Fibroblast of pulmonary artery (primary cell): Measurements from ENCODE around the gene NR2F6.

Source experiments
- DNase-seq: peaks from one replicate; pipeline ENCODE4 v3.0.0-alpha.2; 2010; ENCODE audit warnings: low read depth
- H3K4me3 ChIP-seq: replicated peaks from 2 replicates; pipeline ENCODE4 v1.5.1; 2011; ENCODE audit warnings: low read depth, mild to moderate bottlenecking, control low read depth, low read length, moderate library complexity
- TF ChIP-seq, protein P1 (sequence below): IDR thresholded peaks from 2 replicates; pipeline ENCODE4 v1.5.1; 2011; ENCODE audit warnings: mild to moderate bottlenecking, control low read depth, low read length, inconsistent platforms; ENCODE audit errors: missing control alignments

NR2F6 gene

DNA sequence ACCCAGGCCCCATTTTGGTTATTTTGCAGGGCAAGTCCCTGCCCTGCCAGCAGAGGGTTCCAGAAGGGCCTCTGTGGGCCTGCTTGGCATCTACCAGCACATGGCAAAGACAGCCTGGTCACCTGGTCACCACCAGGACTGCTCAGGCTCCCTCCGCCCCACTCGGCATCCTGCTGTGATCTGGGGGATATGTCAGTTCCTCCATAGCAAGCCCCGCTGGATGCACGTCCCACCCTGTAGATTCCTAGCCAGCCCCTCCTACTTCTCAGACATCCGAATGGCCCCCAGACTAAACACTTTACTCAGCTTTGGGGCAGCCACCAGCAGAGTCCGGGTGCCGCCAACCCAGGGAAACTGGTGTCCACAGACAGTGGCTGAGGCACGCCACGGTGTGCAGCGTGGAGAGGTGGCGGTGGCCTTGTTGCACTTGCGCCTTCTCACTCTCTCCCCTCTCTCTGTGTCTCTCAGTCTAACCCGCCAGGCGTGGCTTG, 62.4 kb downstream of the NR2F6 start:
- no peak overlapping the region for H3K4me3 ChIP-seq
- DNase-seq: no peak
- TF ChIP-seq, protein P1, sequence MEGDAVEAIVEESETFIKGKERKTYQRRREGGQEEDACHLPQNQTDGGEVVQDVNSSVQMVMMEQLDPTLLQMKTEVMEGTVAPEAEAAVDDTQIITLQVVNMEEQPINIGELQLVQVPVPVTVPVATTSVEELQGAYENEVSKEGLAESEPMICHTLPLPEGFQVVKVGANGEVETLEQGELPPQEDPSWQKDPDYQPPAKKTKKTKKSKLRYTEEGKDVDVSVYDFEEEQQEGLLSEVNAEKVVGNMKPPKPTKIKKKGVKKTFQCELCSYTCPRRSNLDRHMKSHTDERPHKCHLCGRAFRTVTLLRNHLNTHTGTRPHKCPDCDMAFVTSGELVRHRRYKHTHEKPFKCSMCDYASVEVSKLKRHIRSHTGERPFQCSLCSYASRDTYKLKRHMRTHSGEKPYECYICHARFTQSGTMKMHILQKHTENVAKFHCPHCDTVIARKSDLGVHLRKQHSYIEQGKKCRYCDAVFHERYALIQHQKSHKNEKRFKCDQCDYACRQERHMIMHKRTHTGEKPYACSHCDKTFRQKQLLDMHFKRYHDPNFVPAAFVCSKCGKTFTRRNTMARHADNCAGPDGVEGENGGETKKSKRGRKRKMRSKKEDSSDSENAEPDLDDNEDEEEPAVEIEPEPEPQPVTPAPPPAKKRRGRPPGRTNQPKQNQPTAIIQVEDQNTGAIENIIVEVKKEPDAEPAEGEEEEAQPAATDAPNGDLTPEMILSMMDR: no peak
